SU-DHL-6 (cell line): ENCODE data around the gene TXNDC11.

Experiments used
- H2AFZ ChIP-seq: fragments of 200-600 bp; sonication (generic); 2 replicates; pipeline ENCODE4 v1.6.1; 2014; ENCODE audit warnings: low read depth, mild to moderate bottlenecking, moderate library complexity, mixed read lengths, antibody characterized with exemption, low read length; ENCODE audit not compliant: severe bottlenecking
- H3F3A ChIP-seq: fragments of 200-600 bp; shearing (Covaris generic); 2 replicates; pipeline ENCODE4 v1.6.0; 2016; ENCODE audit warnings: antibody characterized with exemption, mild to moderate bottlenecking; ENCODE audit not compliant: insufficient read depth
- H3K27ac ChIP-seq: fragments of 200-600 bp; sonication (generic); 2 replicates; pipeline ENCODE4 v1.5.1; 2016; ENCODE audit warnings: low read depth, mild to moderate bottlenecking, low read length, moderate library complexity, mixed read lengths
- H3K27me3 ChIP-seq: fragments of 200-600 bp; sonication (generic), shearing (Covaris generic); 2 replicates; pipeline ENCODE4 v1.6.0; 2014; ENCODE audit warnings: mild to moderate bottlenecking, low read length
- H3K36me3 ChIP-seq: fragments of 200-600 bp; sonication (generic); 2 replicates; pipeline ENCODE4 v1.6.1; 2014; ENCODE audit warnings: mild to moderate bottlenecking, low read length, mixed read lengths
- H3K4me2 ChIP-seq: fragments of 300-600, 200-600 bp; shearing (Covaris generic), sonication (generic); 2 replicates; pipeline ENCODE4 v1.6.0; 2014; ENCODE audit warnings: low read length, low read depth, mild to moderate bottlenecking; ENCODE audit not compliant: poor library complexity, severe bottlenecking
- H3K4me3 ChIP-seq: fragments of 200-600 bp; sonication (generic); 2 replicates; pipeline ENCODE4 v1.5.1; 2014; ENCODE audit warnings: antibody characterized with exemption, low read length, mild to moderate bottlenecking, mixed read lengths; ENCODE audit not compliant: insufficient read depth, poor library complexity, severe bottlenecking
- H3K79me2 ChIP-seq: fragments of 200-600 bp; sonication (generic); 2 replicates; pipeline ENCODE4 v1.6.1; 2014; ENCODE audit warnings: mild to moderate bottlenecking, low read length, moderate library complexity; ENCODE audit not compliant: insufficient read depth
- H3K9ac ChIP-seq: fragments of 200-600 bp; sonication (generic); 2 replicates; pipeline ENCODE4 v1.7.0; 2014; ENCODE audit warnings: mild to moderate bottlenecking, low read length
- H3K9me2 ChIP-seq: fragments of 200-600 bp; sonication (generic); replicated peaks from 2 replicates; pipeline ENCODE4 v1.6.1; 2014; ENCODE audit warnings: low read length; ENCODE audit not compliant: insufficient read depth
- H3K9me3 ChIP-seq: fragments of 200-600 bp; sonication (generic); 2 replicates; pipeline ENCODE4 v1.6.1; 2014; ENCODE audit warnings: low read length, mixed read lengths; ENCODE audit not compliant: insufficient read depth
- H4K20me1 ChIP-seq: fragments of 200-600 bp; sonication (generic); 2 replicates; pipeline ENCODE4 v1.6.1; 2014; ENCODE audit warnings: low read depth, mild to moderate bottlenecking, antibody characterized with exemption, low read length, moderate library complexity, mixed read lengths
- CTCF ChIP-seq: fragments of 200-600 bp; sonication (generic); IDR thresholded peaks from one replicate; pipeline ENCODE4 v1.5.1; 2017; ENCODE audit warnings: antibody characterized with exemption, mild to moderate bottlenecking, low read length, moderate library complexity; ENCODE audit not compliant: insufficient read depth, poor library complexity, severe bottlenecking
- EZH2phosphoT487 ChIP-seq: fragments of 200-600 bp; sonication (generic), shearing (Covaris generic); conservative IDR thresholded peaks from 2 replicates; pipeline ENCODE4 v1.6.1; 2018; ENCODE audit warnings: mild to moderate bottlenecking, antibody characterized with exemption, low read length, moderate library complexity, mixed read lengths

TXNDC11 gene

GRCh38 chr16:11675561-11676511 is 66.8 kb downstream of the TXNDC11 start:
- no peaks in the 10 kb centered on the region; the same call in 1 of the 2 replicates for H3K79me2 ChIP-seq
- H3K4me3 ChIP-seq = no peak overlapping the region
- no peak overlapping the region for H2AFZ ChIP-seq
- TF ChIP-seq CTCF (no peak), EZH2phosphoT487 (no peak)
- H3K27ac ChIP-seq = no peak overlapping the region
- no peaks in the 10 kb centered on the region for H4K20me1 ChIP-seq
- no peak overlapping the region for H3K9ac ChIP-seq
- no peaks in the 10 kb centered on the region; the same call in 1 of the 2 replicates for H3F3A ChIP-seq
- peaks cover 3% of the 10 kb centered on the region; the same call in 1 of the 2 replicates for H3K36me3 ChIP-seq
- no peak overlapping the region for H3K4me2 ChIP-seq
- H3K27me3 ChIP-seq = no peaks in the 10 kb centered on the region
- no peaks in the 10 kb centered on the region for H3K9me2 ChIP-seq
- H3K9me3 ChIP-seq = no peaks in the 10 kb centered on the region

- Histone ChIP-seq H2AFZ (no peak overlapping the region), H4K20me1 (no peaks in the 10 kb centered on the region), H3K27ac (no peak overlapping the region), H3K4me2 (no peak overlapping the region), H3F3A (no peaks in the 10 kb centered on the region), H3K36me3 (peaks cover 3% of the 10 kb centered on the region; the same call in 1 of the 2 replicates), H3K9me2 (no peaks in the 10 kb centered on the region), H3K9me3 (no peaks in the 10 kb centered on the region), H3K4me3 (no peak overlapping the region), H3K27me3 (no peaks in the 10 kb centered on the region), H3K9ac (no peak overlapping the region), H3K79me2 (no peaks in the 10 kb centered on the region)
- TF ChIP-seq EZH2phosphoT487 = no peak
- TF ChIP-seq CTCF = no peak
Measured at GRCh38 chr16:11674818-11675560, 67.7 kb downstream of the TXNDC11 start.

GRCh38 chr16:11674001-11674817 is 68.4 kb downstream of the TXNDC11 start:
- Histone ChIP-seq H4K20me1 (no peaks in the 10 kb centered on the region), H3K36me3 (peaks cover 3% of the 10 kb centered on the region; the same call in 1 of the 2 replicates), H3K79me2 (no peaks in the 10 kb centered on the region), H3K27me3 (no peaks in the 10 kb centered on the region), H3K27ac (no peak overlapping the region), H3K9ac (no peak overlapping the region), H3K9me2 (no peaks in the 10 kb centered on the region), H2AFZ (no peak overlapping the region), H3K4me2 (no peak overlapping the region), H3K9me3 (no peaks in the 10 kb centered on the region), H3F3A (no peaks in the 10 kb centered on the region), H3K4me3 (no peak overlapping the region)
- TF ChIP-seq EZH2phosphoT487 (no peak), CTCF (no peak)
